Loucy (cell line): Measurements from ENCODE around the gene RERG.

Experiments
- H2AFZ ChIP-seq: fragments of 200-600 bp; sonication (generic); 2 replicates; pipeline ENCODE4 v1.6.0; 2016; ENCODE audit warnings: antibody characterized with exemption, mild to moderate bottlenecking, low read length, moderate library complexity
- H3F3A ChIP-seq: fragments of 200-600 bp; 2 replicates; pipeline ENCODE4 v1.6.0; 2016; ENCODE audit warnings: antibody characterized with exemption, low read depth, mild to moderate bottlenecking
- H3K27me3 ChIP-seq: fragments of 200-600 bp; sonication (generic); 2 replicates; pipeline ENCODE4 v1.6.1; 2014; ENCODE audit warnings: low read length, mild to moderate bottlenecking; ENCODE audit not compliant: insufficient read depth, poor library complexity, severe bottlenecking
- H3K36me3 ChIP-seq: fragments of 200-600 bp; sonication (generic); 2 replicates; pipeline ENCODE4 v1.6.1; 2016; ENCODE audit warnings: low read length; ENCODE audit not compliant: insufficient read depth
- H3K4me1 ChIP-seq: fragments of 200-600 bp; sonication (generic); 2 replicates; pipeline ENCODE4 v1.5.1; 2014; ENCODE audit warnings: low read length, mild to moderate bottlenecking; ENCODE audit not compliant: insufficient read depth, poor library complexity, severe bottlenecking
- H3K4me2 ChIP-seq: fragments of 200-600 bp; sonication (generic); 2 replicates; pipeline ENCODE4 v1.6.0; 2014; ENCODE audit warnings: antibody characterized with exemption, low read length, low read depth, mild to moderate bottlenecking; ENCODE audit not compliant: poor library complexity, severe bottlenecking
- H3K4me3 ChIP-seq: fragments of 200-600 bp; sonication (generic); 2 replicates; pipeline ENCODE4 v1.5.1; 2014; ENCODE audit warnings: low read length, mild to moderate bottlenecking, mixed read lengths; ENCODE audit not compliant: poor library complexity, severe bottlenecking
- H3K79me2 ChIP-seq: fragments of 200-600 bp; sonication (generic); 2 replicates; pipeline ENCODE4 v1.6.1; 2014; ENCODE audit warnings: low read length; ENCODE audit not compliant: insufficient read depth
- H3K9ac ChIP-seq: fragments of 200-600 bp; sonication (generic); 2 replicates; pipeline ENCODE4 v1.6.0; 2014; ENCODE audit warnings: mild to moderate bottlenecking, low read depth, low read length, moderate library complexity; ENCODE audit not compliant: poor library complexity, severe bottlenecking
- H3K9me2 ChIP-seq: fragments of 200-600 bp; sonication (generic); replicated peaks from 2 replicates; pipeline ENCODE4 v1.6.1; 2016; ENCODE audit warnings: low read depth, low read length, mixed read lengths
- H3K9me3 ChIP-seq: fragments of 200-600 bp; sonication (generic); 2 replicates; pipeline ENCODE4 v1.6.1; 2014; ENCODE audit warnings: mild to moderate bottlenecking, antibody characterized with exemption, low read length, low read depth; ENCODE audit not compliant: insufficient read depth
- H4K20me1 ChIP-seq: fragments of 200-600 bp; sonication (generic); 2 replicates; pipeline ENCODE4 v1.6.0; 2014; ENCODE audit warnings: antibody characterized with exemption, low read length, mild to moderate bottlenecking; ENCODE audit not compliant: insufficient read depth, poor library complexity, severe bottlenecking
- EZH2phosphoT487 ChIP-seq: fragments of 200-600 bp; IDR thresholded peaks from 2 replicates; pipeline ENCODE4 v1.6.1; 2018; ENCODE audit warnings: antibody characterized with exemption, mild to moderate bottlenecking, moderate library complexity, borderline replicate concordance
- TF ChIP-seq, protein P1 (sequence below): fragments of 200-600 bp; sonication (generic); conservative IDR thresholded peaks from 2 replicates; pipeline ENCODE4 v1.5.1; 2014; ENCODE audit warnings: mild to moderate bottlenecking, antibody characterized with exemption, low read length

RERG gene

DNA sequence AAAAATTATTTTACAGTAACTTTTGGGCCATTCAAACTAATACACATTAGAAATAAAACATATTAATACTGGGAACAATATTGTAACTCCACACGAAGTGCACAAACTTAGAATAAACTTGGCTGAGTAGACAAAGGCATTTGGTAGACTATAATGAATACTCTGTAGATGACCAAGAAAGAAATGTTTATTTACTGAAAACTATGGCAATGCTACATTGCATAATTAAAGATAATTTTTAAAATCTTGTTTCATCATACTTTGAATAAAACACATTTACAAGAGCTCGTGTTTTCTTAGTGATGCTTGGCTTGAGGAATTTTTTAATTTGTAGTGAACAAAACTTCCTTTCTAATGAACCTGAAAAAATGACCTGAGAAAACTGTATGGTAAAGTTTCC lies 21.3 kb downstream of the RERG start:
- Histone ChIP-seq H4K20me1 (no peaks in the 10 kb centered on the region), H3K4me2 (no peak overlapping the region), H3F3A (no peaks in the 10 kb centered on the region), H3K4me3 (no peak overlapping the region), H3K4me1 (no peaks in the 10 kb centered on the region), H3K9me2 (no peaks in the 10 kb centered on the region), H3K9me3 (no peaks in the 10 kb centered on the region), H3K79me2 (no peaks in the 10 kb centered on the region), H2AFZ (no peak overlapping the region), H3K36me3 (no peaks in the 10 kb centered on the region), H3K9ac (no peak overlapping the region), H3K27me3 (no peaks in the 10 kb centered on the region)
- TF ChIP-seq, protein P1, sequence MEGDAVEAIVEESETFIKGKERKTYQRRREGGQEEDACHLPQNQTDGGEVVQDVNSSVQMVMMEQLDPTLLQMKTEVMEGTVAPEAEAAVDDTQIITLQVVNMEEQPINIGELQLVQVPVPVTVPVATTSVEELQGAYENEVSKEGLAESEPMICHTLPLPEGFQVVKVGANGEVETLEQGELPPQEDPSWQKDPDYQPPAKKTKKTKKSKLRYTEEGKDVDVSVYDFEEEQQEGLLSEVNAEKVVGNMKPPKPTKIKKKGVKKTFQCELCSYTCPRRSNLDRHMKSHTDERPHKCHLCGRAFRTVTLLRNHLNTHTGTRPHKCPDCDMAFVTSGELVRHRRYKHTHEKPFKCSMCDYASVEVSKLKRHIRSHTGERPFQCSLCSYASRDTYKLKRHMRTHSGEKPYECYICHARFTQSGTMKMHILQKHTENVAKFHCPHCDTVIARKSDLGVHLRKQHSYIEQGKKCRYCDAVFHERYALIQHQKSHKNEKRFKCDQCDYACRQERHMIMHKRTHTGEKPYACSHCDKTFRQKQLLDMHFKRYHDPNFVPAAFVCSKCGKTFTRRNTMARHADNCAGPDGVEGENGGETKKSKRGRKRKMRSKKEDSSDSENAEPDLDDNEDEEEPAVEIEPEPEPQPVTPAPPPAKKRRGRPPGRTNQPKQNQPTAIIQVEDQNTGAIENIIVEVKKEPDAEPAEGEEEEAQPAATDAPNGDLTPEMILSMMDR: no peak
- no peak for TF ChIP-seq EZH2phosphoT487

DNA sequence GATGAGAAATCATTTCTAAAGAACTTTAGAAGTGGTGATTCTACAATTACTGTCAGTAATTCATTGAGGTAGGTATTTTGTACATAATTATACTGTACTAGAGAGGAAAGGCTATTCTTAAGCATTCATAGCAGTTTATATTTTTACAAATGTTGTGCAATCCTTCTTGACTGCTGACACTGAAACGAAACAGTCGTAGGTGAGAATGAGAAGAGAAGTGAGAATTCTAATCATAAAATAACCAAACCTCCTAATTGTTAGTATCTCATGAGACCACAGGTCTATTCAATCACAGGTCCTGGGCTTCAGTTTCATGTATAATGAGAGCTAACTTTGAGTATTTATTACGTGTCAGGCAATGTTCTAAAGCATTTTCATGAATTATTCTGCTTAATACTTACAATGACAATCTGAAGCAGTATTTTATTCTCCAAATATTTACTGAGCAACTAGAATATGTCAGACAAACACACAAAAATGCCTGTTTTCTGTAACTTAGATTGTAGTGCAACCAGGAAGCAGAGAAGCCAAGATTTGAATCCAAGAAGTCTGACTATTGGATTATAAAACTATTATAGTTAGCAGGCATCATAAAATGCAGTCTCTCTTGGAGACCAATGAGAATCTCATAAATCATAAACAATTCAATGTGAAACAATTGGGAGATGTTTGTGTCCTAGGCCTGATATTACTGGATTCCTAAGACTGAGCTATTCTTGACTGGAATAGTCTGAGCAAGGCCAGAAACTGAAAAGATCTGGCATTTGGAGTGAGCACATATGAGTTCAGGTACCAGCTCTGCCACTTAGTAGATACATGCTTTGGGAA lies 24.3 kb downstream of the RERG start:
- H4K20me1 ChIP-seq: no peaks in the 10 kb centered on the region
- no peaks in the 10 kb centered on the region for H3K9me3 ChIP-seq
- no peaks in the 10 kb centered on the region for H3K4me1 ChIP-seq
- no peak overlapping the region for H2AFZ ChIP-seq
- TF ChIP-seq, protein P1: no peak
- TF ChIP-seq EZH2phosphoT487: no peak
- no peaks in the 10 kb centered on the region for H3F3A ChIP-seq
- no peak overlapping the region for H3K4me2 ChIP-seq
- no peaks in the 10 kb centered on the region for H3K36me3 ChIP-seq
- H3K79me2 ChIP-seq: no peaks in the 10 kb centered on the region
- H3K27me3 ChIP-seq: no peaks in the 10 kb centered on the region
- H3K4me3 ChIP-seq: no peak overlapping the region
- no peak overlapping the region for H3K9ac ChIP-seq
- H3K9me2 ChIP-seq: no peaks in the 10 kb centered on the region

DNA sequence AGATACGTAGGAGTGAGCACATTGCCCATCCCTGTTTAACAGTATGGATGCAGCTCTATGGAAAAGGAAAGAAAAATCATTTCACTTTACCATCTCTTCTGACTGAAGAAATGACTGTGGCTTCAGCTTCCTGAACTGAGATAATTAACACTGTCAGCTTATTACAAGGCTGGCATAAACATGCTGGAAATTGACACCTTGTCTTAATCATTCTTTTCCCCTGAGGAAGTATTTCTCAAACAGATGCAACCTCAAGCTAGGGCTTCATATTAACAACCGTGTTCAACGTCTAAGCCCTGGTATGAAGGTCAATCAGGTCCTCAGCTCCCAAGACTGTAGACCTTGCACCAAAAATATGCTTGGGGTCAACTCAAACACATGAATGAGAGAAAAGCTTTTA lies 25.0 kb downstream of the RERG start:
- H3K27me3 ChIP-seq: no peaks in the 10 kb centered on the region
- no peaks in the 10 kb centered on the region for H3K9me2 ChIP-seq
- no peak overlapping the region for H3K4me3 ChIP-seq
- no peaks in the 10 kb centered on the region for H3K36me3 ChIP-seq
- H4K20me1 ChIP-seq: no peaks in the 10 kb centered on the region
- no peaks in the 10 kb centered on the region for H3K79me2 ChIP-seq
- no peak overlapping the region for H3K4me2 ChIP-seq
- H3F3A ChIP-seq: no peaks in the 10 kb centered on the region
- no peaks in the 10 kb centered on the region for H3K4me1 ChIP-seq
- TF ChIP-seq, protein P1: no peak
- TF ChIP-seq EZH2phosphoT487: no peak
- no peak overlapping the region for H2AFZ ChIP-seq
- H3K9ac ChIP-seq: no peak overlapping the region
- no peaks in the 10 kb centered on the region for H3K9me3 ChIP-seq
